Measurements from ENCODE around the gene ZNF101.

GRCh38 chr19:19668230-19669012 lies at the start of gene ZNF101:
- TF ChIP-seq POLR2A (IDR thresholded peaks at IDR 0.05) = peak; percentile 24 to 26
- TF ChIP-seq CTCF (IDR thresholded peaks at IDR 0.05) = no peak
- TF ChIP-seq EP300 (IDR thresholded peaks at IDR 0.05) = no peak

Data from suprapubic skin (tissue), 3 donors.